ENCODE measurements around the gene SOHLH1. TPM values are rescaled to one million over a fixed set of nuclear protein-coding genes. Genes with fewer than 3 reads are reported as not detected.

The SOHLH1 gene, protein sequence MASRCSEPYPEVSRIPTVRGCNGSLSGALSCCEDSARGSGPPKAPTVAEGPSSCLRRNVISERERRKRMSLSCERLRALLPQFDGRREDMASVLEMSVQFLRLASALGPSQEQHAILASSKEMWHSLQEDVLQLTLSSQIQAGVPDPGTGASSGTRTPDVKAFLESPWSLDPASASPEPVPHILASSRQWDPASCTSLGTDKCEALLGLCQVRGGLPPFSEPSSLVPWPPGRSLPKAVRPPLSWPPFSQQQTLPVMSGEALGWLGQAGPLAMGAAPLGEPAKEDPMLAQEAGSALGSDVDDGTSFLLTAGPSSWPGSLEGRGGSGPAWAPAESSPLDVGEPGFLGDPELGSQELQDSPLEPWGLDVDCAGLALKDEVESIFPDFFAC
- not detected in 2 replicates for total RNA-seq

DNA sequence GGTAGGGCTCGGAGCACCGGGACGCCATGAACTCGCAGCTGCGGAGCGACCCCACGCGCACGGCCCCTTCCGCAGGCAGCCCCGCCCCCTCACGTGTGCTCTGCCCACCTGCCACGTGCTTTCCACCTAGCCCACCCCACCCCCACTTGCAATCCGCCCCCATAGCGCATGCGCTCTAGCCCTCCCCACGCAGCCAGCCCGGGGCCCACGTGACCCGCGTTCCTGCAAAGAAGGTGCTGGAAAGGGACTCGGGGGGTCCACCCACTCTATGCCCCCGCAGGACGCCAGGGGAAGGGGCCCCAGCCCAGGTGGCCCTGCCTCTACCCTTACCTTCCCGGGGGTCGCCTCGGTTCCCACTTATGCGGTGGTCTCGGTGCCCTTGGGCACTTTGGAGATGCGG lies at the start of gene SOHLH1:
Gene SOHLH1, minus strand, starts transcription at position 42 of the 400 bp plus-strand sequence. Its CDS starts 14 bp downstream, at position 28.

DNA sequence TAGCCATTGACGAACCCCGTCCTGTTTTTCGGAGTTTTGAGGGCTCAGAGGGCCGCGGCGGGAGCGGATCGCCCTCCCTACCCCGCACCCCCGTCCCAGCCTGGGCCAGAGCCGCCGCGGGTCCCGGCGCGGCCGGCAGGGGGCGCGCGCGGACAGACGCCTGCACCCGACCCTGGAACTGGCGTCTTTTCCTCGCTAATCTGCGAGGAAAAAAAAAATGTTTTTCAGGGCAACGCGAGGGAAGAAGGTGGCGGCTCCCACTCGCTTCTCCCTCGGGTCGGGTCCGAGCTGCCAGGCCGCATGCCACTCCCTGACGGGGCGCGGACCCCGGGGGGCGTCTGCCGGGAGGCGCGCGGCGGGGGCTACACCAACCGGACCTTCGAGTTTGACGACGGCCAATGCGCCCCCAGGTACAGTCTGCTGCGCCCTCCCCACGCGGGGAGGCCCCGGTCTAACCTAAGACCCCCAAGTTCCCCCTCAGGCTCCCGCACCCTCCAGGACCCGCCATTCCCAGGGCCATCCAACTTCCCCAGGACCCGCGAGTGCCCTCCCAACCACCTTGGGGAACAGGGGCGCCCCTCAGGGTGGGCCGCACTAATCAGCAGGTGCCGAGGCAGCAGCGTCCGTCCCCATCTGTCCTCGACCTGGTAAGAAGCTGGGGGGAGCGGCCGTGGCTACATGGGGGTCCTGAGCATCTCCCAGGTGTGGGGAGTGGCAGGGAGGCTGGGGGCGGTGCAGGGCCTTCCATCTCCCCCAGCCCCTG lies 2.9 kb upstream of the SOHLH1 start, which contains the start of gene KCNT1:
Gene KCNT1, plus strand, starts transcription at position 227 of the 763 bp plus-strand sequence. Its CDS starts 74 bp downstream, at position 301.

DNA sequence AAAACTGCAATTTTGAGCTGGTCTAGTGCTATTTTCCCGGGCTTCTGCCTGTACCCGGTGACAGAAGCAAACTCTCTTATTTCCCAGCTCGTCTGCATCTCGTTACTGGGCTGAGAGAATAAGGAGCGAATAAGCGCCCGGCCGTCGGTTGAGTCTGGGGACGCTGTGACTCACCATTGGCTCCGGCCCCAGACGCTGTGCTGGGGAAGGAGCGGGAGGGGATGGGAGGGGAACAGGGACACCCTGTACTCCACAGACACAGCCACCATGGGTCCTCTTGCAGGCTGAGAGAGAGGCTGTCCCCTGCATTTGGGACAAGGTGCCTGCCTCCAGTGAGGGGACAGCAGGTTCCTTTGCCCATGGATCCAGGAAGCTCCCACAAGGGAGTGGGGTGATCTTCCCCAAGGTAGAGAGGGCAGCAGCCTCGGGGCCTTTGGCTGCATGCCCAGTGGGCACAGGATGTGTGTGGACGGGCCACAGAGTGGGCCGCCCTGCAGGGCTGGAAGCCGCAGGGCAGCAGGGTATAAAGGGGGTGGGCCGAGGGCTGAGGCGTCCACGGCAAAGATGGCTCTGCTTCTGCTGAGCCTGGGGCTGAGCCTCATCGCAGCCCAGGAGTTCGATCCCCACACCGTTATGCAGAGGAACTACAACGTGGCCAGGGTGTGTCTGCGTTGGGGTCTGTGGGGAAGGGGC lies 36.4 kb downstream of the SOHLH1 start, which contains the start of gene LCN9:
Gene LCN9, plus strand, starts transcription at position 552 of the 693 bp plus-strand sequence. Its CDS starts 13 bp downstream, at position 565.

Other genes with a start within 250 kb of the SOHLH1 start
- 7.6 and 7.9 TPM in 2 replicates for gene PPP1R26, start 219.7 kb downstream of the SOHLH1 start, total RNA-seq
- 43.7 and 47.1 TPM in 2 replicates for gene MRPS2, start 198.8 kb downstream of the SOHLH1 start, total RNA-seq
- not detected in 2 replicates for gene LCN1, start 178.0 kb downstream of the SOHLH1 start, total RNA-seq
- gene OBP2A, start 153.4 kb downstream of the SOHLH1 start, total RNA-seq: not detected in 2 replicates
- not detected in 2 replicates for gene PAEP, start 137.7 kb downstream of the SOHLH1 start, total RNA-seq
- not detected in 2 replicates for gene GLT6D1, start 59.9 kb downstream of the SOHLH1 start, total RNA-seq
- gene LCN9, start 36.2 kb downstream of the SOHLH1 start, total RNA-seq: not detected in 2 replicates
- not detected in 2 replicates for gene KCNT1, start 2.7 kb upstream of the SOHLH1 start, total RNA-seq
- gene CAMSAP1, start 208.1 kb upstream of the SOHLH1 start, total RNA-seq: 18.7 and 22.9 TPM in 2 replicates